NK-92 treated with Interleukin-12 subunit alpha and Interleukin-12 subunit beta, amount 100 ng/mL, for 24 hours (cell line): Measurements from ENCODE around the gene KLHL7.
"Not testable (repeated sequence)": the region's sequence is repeated elsewhere in the genome, so short reads cannot be mapped to it uniquely, and the experiment has no call there.

Experiments used
- DNase-seq: peaks from one replicate; lab custom pipeline; 2025; lab: John Stamatoyannopoulos, UW

Gene KLHL7

DNA sequence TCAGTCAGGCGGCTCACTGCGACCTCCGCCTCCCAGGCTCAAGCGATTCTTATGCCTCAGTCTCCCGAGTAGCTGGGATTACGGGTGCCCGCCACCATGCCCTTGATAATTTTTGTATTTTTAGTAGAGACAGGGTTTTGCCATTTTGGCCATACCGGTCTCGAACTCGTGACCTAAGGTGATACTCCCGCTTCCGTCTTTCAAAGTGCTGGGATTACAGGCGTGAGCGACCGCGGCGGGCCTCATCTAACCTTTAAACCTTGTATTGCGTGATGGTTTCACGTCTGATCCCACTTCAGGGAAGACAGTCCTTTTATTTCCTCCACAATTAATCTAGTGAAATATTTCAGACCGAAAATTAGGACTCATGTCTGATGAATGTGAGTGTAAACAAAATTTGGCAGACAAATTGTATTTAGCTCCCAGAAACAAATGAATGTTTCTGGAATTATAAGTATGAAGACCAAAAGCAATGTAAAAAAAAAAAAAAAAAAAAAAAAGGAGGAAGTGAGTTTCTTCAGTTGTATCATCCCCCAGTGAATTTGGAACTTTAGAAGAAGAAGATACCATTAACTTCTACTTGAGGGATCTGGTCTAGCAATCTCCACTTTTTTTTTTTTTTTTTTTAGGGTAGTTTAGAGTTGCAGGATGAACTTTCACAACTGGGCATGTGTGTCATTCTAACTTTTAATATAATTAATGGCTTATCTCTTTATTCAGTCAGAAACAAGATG lies 77.9 kb downstream of the KLHL7 start:
- DNase-seq = no peak

DNA sequence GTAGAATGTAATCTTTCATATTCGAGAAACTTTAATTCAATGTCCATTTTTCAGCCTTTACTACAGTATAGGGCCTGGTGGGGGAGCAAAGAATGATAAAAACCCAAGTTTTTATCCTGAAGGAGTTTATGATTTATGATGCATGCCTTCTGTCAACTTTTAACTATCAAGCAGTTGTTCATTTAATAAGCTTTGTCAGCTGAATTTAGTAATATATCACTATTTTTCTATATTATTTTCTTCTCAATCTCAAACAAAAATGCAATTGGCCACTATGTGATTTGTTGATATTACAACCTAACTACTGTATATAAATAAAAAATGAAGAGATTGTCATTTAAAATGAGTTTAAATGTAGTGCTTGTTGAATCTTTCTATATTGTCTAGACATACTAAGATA lies 78.7 kb downstream of the KLHL7 start:
- no peak for DNase-seq

DNA sequence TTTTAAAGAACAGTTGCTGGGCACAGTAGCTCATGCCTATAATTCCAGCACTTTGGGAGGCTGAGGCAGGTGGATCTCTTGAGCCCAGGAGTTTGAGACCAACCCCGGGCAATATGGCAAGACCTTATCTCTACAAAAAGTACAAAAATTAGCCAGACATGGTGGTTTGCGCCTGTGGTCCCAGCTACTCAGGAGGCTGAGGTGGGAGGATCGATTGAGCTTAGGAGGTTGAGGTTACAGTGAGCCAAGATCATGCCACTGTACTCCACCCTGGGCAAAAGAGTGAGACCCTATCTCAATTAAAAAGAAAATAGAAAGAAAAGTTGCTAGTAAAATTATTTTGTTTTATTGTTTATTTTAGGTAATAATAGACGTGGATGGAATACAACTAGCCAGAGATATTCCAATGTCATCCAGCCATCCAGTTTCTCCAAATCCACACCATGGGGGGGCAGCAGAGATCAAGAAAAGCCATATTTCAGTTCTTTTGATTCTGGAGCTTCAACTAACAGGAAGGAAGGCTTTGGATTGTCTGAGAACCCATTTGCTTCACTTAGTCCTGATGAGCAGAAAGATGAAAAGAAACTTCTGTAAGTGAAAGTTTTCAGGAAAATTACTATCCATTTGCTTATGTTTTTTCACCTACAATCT lies 79.2 kb downstream of the KLHL7 start:
- no peak for DNase-seq

DNA sequence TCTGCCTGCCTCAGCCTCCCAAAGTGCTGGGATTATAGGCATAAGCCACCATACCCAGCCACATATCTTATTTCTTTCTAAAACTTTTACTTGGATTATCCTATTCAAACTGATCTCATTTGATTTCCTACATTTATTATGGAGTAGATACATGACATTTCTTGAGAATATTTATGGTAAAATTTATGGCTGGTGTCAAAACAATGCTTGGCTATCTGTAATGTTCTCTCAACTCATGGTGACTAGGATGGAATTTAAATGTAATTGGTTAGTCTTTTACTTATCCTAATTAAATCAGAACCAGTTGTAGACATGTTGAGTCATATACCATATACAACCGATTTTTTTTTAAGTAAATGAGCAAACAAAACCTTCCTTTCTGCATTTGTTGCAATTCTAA lies 80.4 kb downstream of the KLHL7 start:
- no peak for DNase-seq

DNA sequence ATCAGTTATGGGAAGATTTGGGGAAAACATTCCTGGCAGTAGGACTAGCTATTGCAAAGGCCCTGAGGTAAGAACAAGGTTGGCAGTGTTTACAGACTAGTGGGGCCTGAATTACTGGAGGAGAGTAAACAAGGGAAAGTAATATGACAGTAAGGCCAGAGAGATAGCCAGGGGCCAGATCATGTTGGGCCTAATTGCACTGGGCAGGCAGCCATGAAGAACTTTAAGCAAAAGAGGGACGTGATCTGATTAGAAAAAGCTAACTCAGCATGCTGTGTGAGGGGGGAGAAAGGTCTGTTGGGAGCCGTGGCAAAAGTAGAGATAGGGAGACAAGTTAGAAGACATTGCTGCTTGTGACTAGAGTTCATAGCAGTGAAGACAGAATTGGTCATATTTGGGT lies 85.4 kb downstream of the KLHL7 start:
- no peak for DNase-seq

DNA sequence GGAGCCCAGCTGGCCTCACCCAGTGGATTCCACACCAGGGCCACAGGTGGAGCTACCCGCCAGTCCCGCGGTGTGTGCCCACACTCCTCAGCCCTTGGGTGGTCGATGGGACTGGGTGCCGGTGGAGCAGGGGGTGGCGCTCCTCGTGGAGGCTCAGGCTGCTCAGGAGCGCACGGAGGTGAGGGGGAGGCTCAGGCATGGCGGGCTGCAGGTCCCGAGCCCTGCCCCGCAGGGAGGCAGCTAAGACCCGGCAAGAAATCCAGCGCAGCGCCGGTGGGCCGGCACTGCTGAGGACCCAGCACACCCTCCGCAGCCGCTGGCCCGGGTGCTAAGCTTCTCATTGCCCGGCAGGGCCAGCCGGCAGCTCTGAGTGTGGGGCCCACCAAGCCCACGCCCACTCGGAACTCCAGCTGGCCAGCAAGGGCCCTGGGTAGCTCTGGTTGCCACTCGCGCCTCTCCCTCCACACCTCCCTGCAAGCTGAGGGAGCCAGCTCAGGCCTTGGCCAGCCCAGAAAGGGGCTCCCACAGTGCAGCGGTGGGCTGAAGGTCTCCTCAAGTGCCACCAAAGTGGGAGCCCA lies 88.2 kb downstream of the KLHL7 start:
- not testable (repeated sequence) for DNase-seq

DNA sequence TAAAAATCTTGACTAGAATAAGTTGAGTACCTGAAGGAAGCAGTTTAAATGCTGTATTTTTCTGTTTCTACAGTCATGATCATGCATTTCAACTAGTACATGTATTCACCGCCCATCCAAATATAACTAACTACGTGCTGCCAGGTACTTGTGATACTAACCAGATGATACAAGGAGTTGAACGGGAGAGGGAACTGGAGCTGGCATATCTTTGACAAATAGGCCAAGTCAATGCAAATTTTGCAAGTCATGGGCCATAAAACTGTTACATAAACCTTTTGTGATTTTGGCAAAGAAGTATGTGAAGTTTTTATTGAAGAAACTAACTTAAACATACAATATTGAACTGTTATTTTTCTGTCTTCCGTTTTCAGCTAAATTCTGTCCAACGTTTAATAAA lies 90.7 kb downstream of the KLHL7 start:
- DNase-seq = no peak

DNA sequence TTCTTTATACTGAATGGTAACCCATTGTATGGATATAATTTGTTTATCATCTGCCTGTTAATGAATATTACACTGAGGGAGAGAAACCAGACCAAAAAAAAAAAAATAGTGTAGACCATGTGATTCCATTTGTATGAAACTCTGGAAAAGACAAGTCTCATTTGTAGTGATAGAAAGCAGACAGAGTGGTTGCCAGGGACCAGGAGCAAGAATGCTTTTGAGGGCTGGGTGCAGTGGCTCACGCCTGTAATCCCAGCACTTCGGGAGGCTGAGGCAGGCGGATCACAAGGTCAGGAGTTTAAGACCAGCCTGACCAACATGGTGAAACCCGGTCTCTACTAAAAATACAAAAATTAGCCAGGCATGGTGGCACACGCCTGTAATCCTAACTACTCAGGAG lies 92.2 kb downstream of the KLHL7 start:
- DNase-seq = not testable (repeated sequence)

DNA sequence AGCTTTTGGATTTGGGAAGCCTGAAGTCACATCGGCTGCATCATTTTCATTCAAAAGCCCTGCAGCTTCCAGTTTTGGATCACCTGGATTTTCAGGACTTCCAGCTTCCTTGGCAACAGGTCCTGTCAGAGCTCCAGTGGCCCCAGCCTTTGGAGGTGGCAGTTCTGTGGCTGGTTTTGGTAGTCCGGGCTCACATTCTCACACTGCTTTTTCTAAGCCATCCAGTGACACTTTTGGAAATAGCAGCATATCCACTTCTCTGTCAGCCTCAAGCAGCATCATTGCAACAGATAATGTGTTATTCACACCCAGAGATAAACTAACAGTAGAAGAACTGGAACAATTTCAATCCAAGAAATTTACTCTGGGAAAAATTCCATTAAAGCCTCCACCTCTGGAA lies 94.7 kb downstream of the KLHL7 start:
- no peak for DNase-seq

DNA sequence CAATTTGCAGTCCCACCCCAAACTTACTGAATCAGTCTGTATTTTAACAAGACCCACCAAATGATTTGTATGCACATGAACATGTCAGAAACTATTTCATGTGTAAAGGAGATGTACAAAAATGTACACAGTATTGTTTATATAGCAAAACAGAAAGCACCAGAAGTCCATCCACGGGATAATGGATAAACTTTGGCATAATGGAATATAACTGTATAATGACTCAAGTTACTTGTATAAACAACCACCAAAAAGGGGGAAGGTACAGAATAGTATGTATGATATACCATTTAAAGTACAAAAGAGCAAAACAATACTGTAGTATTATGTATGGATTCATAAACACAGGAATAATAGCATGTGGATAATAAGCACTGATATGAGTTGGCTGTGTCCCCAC lies 98.7 kb downstream of the KLHL7 start:
- DNase-seq = no peak

DNA sequence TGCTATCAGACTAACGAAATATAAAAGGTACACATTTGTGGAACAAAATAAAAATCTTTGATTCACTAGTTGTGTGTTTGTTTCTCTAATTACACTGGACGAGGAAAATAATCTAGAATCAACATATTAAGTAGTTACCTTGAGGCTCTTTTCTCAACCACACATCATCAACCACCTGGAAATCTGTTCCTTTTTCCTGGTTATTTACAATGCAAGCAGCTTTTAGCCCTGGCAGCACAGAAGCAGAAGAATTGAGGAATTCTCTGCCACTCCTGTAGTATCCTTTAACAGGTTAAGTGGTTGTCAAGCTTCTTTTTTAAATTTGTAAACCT lies 100.0 kb downstream of the KLHL7 start:
- no peak for DNase-seq

DNA sequence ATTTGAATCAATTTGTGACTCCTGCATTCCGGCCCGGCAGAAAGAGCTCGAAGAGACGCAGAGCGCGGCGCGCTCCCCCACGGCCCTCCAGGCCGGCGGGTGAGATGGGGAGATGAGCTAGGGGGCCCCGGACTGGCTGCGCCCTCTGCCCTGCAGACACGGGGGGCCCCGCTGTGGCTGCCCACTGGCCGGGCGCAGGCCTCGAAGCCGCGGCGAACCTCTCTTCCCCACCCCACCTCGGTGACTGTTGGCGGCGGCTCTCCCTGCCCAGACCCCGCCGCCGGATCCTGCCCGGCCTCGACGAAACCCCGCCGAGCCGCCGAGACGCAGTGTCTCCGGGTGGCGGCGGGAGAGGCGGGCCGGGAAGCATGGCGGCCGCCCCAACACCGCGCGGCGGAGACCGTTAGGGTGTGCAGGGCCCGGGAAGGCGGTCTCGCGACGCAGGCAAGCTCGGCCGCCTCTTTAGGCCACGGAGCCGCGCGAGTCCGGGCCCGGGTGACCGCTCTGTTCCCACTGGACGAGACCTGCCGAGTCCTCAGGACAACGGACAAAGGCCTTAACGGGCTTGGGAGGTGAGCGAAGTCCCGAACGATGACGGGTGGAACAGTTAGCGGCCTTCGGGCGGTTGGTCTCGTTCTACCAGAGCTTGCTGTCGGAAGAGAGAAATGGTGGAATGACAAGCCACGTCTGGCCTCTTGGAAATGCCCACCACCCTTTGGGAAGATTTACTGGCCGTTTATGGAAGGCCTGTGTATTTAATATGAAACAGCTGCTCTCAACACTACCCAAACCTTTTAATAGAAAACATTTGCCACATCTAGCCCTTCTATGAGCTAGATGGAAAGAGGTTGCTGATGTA lies 100.6 kb downstream of the KLHL7 start:
- no peak for DNase-seq

DNA sequence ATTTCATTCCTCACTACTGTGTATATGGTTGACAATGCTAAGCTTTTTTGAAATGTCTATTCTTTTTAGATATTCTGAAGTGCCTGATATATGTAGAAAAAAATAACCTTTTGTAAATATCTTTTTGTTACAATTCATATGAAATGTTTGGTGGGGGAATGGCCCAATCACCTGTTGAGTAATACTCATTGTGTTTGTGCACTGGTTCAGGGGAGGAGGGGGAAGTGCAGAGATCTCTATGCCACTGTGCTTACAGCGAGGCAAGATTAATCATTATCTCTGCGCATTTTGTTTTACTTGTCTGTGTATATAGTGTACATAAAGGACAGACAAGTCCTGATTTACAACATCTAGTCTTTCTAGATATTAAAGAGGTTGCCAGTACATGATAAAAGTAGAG lies 101.4 kb downstream of the KLHL7 start:
- DNase-seq = no peak

DNA sequence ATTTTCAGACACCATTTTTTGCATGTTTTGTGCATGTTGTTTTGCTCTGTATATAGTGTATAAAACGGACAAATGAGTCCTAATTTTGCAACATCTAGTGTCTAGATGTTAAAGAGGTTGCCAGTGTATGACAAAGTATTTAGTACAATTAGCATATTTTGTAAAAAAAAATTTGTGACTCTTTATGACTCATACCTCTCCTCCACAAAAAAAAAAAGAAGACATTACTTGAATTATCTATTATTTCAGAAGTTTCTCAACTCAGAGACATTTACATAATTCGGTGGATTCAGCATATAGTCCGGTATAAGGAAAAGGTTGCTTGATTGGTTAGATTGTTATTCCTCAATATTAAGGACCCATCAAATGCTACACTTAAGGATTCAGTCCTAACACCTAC lies 102.3 kb downstream of the KLHL7 start:
- DNase-seq = no peak

DNA sequence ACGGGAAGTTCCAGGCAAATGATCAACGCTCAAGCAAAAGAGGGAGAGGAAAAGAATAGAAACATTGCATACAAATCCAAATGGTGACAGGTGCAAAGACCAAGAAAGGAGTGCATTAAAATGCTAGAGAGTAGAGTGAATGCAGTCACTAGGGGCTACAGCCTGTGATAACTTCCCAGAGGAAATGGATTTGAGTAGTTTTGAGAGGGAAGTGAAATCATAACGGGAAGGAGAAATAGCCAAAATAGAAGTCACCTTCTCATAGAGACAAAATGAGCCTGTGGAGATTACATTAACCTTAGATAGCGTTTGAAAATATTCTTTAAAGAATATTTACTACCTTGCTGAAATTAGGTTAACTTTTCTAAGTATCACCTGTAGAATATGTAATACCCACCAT lies 102.7 kb downstream of the KLHL7 start:
- no peak for DNase-seq

DNA sequence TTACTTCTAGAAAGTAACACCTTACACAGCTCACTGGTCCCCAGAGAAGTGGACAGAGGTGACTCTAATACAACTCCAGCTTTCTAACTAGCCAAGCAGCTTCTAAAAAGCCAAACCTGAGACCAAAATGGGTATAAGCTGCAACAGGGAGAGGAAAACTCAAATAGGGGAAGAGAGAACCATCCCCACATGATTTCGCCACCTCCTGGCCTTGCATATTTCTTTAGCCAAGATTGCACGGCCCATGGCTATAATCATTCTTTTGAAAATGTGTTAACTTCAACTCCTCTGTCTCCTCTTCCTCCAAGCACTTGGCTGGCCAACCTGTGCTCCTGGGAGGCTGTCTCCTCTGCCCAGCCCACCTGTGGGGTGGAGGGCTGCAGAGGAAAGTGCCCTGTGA lies 104.9 kb downstream of the KLHL7 start:
- DNase-seq = no peak

DNA sequence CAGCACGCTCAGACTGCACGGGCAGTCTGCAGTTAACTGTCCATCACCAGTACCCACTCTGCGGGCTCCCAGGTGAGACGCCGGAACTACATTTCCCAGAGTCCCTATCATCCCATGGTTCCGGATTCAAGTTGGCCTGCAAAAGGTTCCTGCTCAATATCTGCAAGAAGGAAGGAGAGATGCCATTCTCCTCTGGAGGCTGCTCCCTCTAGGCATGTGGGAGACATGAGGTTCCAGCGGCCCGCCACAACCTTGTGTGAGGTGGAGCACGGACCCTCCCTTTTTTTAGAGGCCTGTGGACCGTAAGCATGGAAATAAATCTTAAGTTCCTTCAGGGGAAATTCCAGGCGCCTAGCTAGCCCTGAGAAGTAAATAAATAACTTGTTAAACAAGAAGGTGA lies 106.0 kb downstream of the KLHL7 start:
- no peak for DNase-seq

DNA sequence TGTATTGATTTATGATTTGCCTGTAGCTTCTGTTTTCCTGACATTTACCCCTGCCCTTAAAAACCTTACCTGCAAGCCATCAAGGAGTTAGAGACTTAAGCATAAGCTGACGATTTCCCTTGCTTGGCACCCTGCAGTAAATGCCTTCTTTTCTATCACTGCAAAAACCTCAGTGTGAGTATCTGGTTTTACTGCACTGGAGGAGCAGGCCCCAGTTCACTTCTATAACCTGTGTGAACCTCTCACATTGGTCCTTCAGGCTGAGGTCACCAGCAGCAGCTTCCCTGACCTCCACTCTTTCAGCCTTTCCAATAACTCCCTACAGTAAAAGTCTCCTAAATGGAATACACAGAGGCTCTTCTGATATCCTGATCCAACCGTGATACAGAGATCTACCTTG lies 106.8 kb downstream of the KLHL7 start:
- no peak for DNase-seq

DNA sequence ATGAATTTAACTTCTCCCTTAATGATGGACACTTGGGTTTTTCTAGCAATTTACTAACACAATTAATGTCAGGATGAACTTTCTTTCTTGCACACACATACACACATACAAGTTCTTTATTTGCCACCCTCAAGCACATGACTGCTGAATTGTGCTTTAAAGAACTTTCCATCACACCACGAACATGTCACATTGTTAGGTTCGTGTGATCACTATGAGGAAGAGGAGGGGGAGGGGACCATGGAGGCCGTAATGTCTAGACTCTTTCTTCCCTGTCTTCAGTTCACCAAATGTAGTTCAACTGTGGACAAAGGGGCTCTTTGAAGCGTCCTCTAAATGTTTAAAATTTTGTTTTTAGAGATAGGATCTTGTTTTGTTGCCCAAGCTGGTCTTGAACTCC lies 107.3 kb downstream of the KLHL7 start:
- no peak for DNase-seq

DNA sequence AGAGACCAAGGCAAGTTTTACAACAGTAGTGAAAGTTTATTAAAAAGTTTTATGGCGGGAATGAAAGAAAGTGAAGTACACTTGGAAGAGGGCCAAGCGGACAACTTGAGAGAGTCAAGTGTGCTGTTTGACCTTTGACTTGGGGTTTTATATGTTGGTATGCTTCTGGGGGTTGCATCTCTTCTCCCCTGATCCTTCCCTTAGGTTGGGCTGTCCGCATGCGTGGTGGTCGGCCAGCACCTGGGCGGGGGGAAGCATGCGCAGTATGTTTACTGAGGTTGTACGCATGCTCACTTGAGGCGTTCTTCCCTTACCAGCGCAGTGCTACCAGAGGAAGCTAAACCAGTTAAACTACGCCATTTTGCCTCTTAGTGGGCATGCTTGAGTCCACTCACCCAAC lies 108.2 kb downstream of the KLHL7 start:
- DNase-seq = no peak

DNA sequence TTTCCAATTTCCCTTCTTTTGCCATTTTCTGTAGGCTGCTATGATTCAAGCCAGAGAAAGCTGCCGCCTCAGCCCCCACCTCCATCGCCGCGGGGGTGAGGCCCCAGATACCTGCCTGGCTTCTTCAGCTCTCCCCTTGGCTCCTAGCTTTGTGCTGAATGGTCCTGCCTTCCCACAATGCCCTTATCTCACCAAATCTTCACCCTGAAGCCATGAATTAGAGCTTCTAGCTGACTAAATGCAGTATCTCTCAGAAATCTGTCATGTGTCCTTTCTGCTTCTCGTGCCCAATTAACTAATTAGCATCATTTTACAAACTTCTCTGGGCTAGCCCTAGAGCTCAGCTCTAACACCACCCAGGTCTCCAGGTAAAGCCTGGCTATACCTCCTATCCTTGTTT lies 108.8 kb downstream of the KLHL7 start:
- no peak for DNase-seq

DNA sequence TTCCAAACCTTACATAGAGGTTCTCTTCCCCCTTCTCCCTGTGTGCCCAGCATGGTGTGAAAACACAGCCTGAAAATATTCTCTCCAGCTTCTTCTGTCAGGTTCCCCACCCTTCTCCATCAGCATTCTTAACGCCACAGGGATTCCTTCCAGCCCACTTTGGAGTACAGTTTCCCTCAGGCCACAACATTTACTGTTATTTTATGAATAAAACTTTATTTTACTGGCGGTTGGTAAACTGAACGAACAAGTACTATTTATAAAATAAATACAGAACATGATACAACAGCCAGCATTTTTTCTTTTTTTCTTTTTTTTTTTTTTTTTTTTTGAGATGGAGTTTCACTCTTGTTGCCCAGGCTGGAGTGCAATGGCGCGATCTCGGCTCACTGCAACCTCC lies 109.4 kb downstream of the KLHL7 start:
- no peak for DNase-seq

DNA sequence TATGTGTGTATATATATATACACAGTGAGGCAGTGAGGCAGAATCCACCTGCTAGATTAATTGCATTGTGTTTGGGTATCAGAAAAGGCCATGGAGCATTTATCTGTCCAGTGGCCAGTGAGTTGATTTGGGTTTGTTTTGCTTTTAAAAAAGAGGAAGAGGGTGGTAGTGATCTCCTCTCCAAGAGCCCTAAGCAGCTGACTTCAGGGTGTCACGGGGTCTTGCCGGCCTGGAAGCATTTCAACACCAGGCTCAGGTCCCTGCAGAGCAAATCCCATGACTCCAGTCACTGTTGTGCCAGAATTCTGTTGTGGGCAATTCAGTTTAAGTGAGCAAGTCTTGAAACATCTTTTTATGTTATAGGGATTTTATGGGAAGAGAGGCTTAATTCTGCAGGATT lies 110.4 kb downstream of the KLHL7 start:
- no peak for DNase-seq
